K562 (cell line): Measurements from ENCODE around the gene NACA2. TPM values are rescaled to one million over a fixed set of nuclear protein-coding genes. Genes with fewer than 3 reads are reported as not detected.
A peak's percentile ranks its signal among the peaks of the same experiment; 100 is the strongest.

Experiments used
- ATAC-seq: fragments of 200-7000 bp; cut with Tn5 transposase; 3 replicates; pipeline ENCODE4 v1.9.1; 2020; ENCODE audit warnings: moderate library complexity
- BruUV-seq: library from RNA; stranded (reverse); fragments of 400-500 nt; replicated peaks from 2 replicates; lab custom pipeline; 2021; lab: Mats Ljungman, UMichigan
- CTCF ChIA-PET: fragments of 300-600 bp; formaldehyde crosslinking; extraction: SDS; loops from one replicate; lab custom pipeline; 2021; ENCODE audit warnings: low intra/inter-chr PET ratio; lab: Yijun Ruan, JAX
- POLR2A ChIA-PET: fragments of 300-600, 350-650 bp; sonication (Branson Sonifier 250); formaldehyde crosslinking; extraction: SDS; loops from one replicate; lab custom pipeline; 2021; ENCODE audit warnings: antibody characterized with exemption, inconsistent platforms; lab: Yijun Ruan, JAX
- DNase-seq, 4 experiments: peaks; one replicate each; pipeline versions ENCODE4 v3.0.0 to v3.0.0-alpha.2; 2011 to 2018; ENCODE audit warnings: low spot score in 3 of 4, mixed read lengths in 3 of 4; ENCODE audit errors: extremely low read depth in 1 of 4
- FAIRE-seq: peaks from 2 replicates; lab custom pipeline; 2011; peaks lifted over from hg19 to GRCh38; lab: Jason Lieb, UNC
- H2AFZ ChIP-seq: 2 replicates; pipeline ENCODE4 v1.6.0; 2011; ENCODE audit warnings: low read depth, low read length, control low read depth, inconsistent platforms
- H3K27ac ChIP-seq: fragments of 200-600 bp; 3 replicates; pipeline ENCODE4 v1.8.0; 2011; ENCODE audit warnings: low read depth, mild to moderate bottlenecking, control low read depth, inconsistent platforms, low read length, moderate library complexity, mixed read lengths; ENCODE audit errors: extremely low read depth
- H3K27me3 ChIP-seq, 2 experiments: fragments of 300-600 bp in 1 of 2; 2 replicates in 1 of 2; 3 replicates in 1 of 2; pipeline versions ENCODE4 v1.6.0 to v1.8.0; 2011; ENCODE audit warnings: inconsistent platforms in 2 of 2, low read length in 2 of 2, mild to moderate bottlenecking in 1 of 2, mixed read lengths in 1 of 2, moderate library complexity in 1 of 2; ENCODE audit not compliant: control insufficient read depth in 2 of 2, insufficient read depth in 2 of 2
- H3K36me3 ChIP-seq: fragments of 300-600 bp; 3 replicates; pipeline ENCODE4 v1.8.0; 2011; ENCODE audit warnings: mild to moderate bottlenecking, low read length, inconsistent platforms; ENCODE audit not compliant: control insufficient read depth, insufficient read depth
- H3K4me1 ChIP-seq, 2 experiments: fragments of 200-600 bp in 1 of 2; replicated peaks in 1 of 2; 2 replicates in 1 of 2; 3 replicates in 1 of 2; pipeline versions ENCODE4 v1.5.1 to v1.8.0; 2011; ENCODE audit warnings: inconsistent platforms in 2 of 2, low read length in 2 of 2, mild to moderate bottlenecking in 1 of 2, mixed read lengths in 1 of 2, moderate library complexity in 1 of 2; ENCODE audit not compliant: control insufficient read depth in 2 of 2, insufficient read depth in 2 of 2
- H3K4me2 ChIP-seq: 2 replicates; pipeline ENCODE4 v1.6.1; 2011; ENCODE audit warnings: low read length, control low read depth, inconsistent platforms, mixed read lengths; ENCODE audit not compliant: insufficient read depth
- H3K4me3 ChIP-seq: fragments of 200-600 bp; sonication (generic), shearing (Covaris generic); 2 replicates; pipeline ENCODE4 v1.5.1; 2016; ENCODE audit warnings: control low read depth, inconsistent platforms
- H3K79me2 ChIP-seq: fragments of 200-600 bp; 3 replicates; pipeline ENCODE4 v1.8.0; 2011; ENCODE audit warnings: low read length, inconsistent platforms; ENCODE audit not compliant: control insufficient read depth, insufficient read depth
- H3K9ac ChIP-seq, 2 experiments: 2 replicates each; pipeline versions ENCODE4 v1.6.0 to v1.6.1; 2011; ENCODE audit warnings: low read depth in 2 of 2, low read length in 2 of 2, control low read depth in 1 of 2, inconsistent platforms in 1 of 2, mild to moderate bottlenecking in 1 of 2, mixed read lengths in 1 of 2; ENCODE audit not compliant: insufficient read depth in 1 of 2
- H3K9me1 ChIP-seq: one replicate; pipeline ENCODE4 v1.6.0; 2011; ENCODE audit warnings: inconsistent platforms, mild to moderate bottlenecking, low read length, moderate library complexity; ENCODE audit not compliant: control insufficient read depth, insufficient read depth
- H3K9me3 ChIP-seq: replicated peaks from 2 replicates; pipeline ENCODE4 v1.5.1; 2011; ENCODE audit warnings: low read depth, low read length, inconsistent platforms; ENCODE audit not compliant: control insufficient read depth, insufficient read depth
- H4K20me1 ChIP-seq: replicated peaks from 2 replicates; pipeline ENCODE4 v1.6.1; 2011; ENCODE audit warnings: low read length, inconsistent platforms, mixed read lengths; ENCODE audit not compliant: control insufficient read depth, insufficient read depth
- SLC30A9 ChIP-seq: fragments of 250-450 bp; sonication (Bioruptor Pico); IDR thresholded peaks from 2 replicates; pipeline ENCODE4 v1.8.0; 2022; ENCODE audit warnings: mild to moderate bottlenecking, moderate library complexity
- TAF9B ChIP-seq: fragments of 450-650 bp; IDR thresholded peaks from 2 replicates; pipeline ENCODE4 v1.6.1; 2018; ENCODE audit warnings: mild to moderate bottlenecking; ENCODE audit not compliant: partially characterized antibody
- WGBS: fragments of 100-300 bp; shearing (Covaris generic); methylation state at CpG from one replicate; pipeline ENCODE4 v1.1.6; 2016; ENCODE audit warnings: low coverage, mixed read lengths; ENCODE audit not compliant: insufficient coverage; ENCODE audit errors: missing lambda C conversion rate; 5-methylcytosine and 5-hydroxymethylcytosine counted together
- in situ Hi-C: fragments of 300-500 bp; cut with MboI; formaldehyde crosslinking; loops from 4 replicates; pipeline ENCODE4 v1.15.0; 2018; ENCODE audit warnings: inconsistent platforms, mixed read lengths
- intact Hi-C: fragments of 100-400 bp; cut with micrococcal nuclease; formaldehyde crosslinking; loops from 2 replicates; pipeline ENCODE4 v1.14.2; 2022
- polyA plus RNA-seq, 8 experiments: library from polyadenylated mRNA; depleted of rRNA in 4 of 8; stranded (reverse) in 5 of 8; unstranded in 3 of 8; fragments of >200 nt; fragmentation: Nextera tagmentation in 2 of 8; fragmentation: Illumina TruSeq in 1 of 8; extraction: Ambion mirVana in 2 of 8; extraction: Trizol in 1 of 8; gene quantifications; 2 replicates each; pipeline versions ENCODE4 v1.2.1 to v1.2.3, GENCODE V29; 2011 to 2014; ENCODE audit warnings: inconsistent platforms in 1 of 8, missing spikeins in 1 of 8
- total RNA-seq, 7 experiments: library from RNA; depleted of rRNA in 6 of 7; stranded (reverse); fragments of >200 nt in 6 of 7; fragmentation: Illumina TruSeq in 2 of 7; extraction: Trizol in 2 of 7; gene quantifications; 2 replicates each; pipeline versions ENCODE4 v1.2.1 to v1.2.3, GENCODE V29; 2011 to 2021; ENCODE audit warnings: low replicate concordance in 1 of 7
- TF ChIP-seq, protein P1 (sequence below), 3 experiments: fragments of 200-800 bp in 1 of 3; fragments of 250-450 bp in 1 of 3; fragments of 450-650 bp in 1 of 3; sonication (Bioruptor Pico) in 1 of 3; sonication (Bioruptor generic) in 1 of 3; formaldehyde crosslinking in 1 of 3; IDR thresholded peaks; 2 replicates each; pipeline versions ENCODE4 v1.6.1 to v1.8.0; 2016 to 2022; ENCODE audit warnings: mild to moderate bottlenecking in 2 of 3, missing genetic modification characterization in 2 of 3, missing compliant biosample characterization in 1 of 3, moderate library complexity in 1 of 3

Gene NACA2
- total and polyA plus RNA-seq, 9 of the 15 experiments (the other 6 are each of a cell fraction or from before 2014, with no cell fraction given): 0.13 to 0.29 (median 0.23) TPM; not detected in 4

DNA sequence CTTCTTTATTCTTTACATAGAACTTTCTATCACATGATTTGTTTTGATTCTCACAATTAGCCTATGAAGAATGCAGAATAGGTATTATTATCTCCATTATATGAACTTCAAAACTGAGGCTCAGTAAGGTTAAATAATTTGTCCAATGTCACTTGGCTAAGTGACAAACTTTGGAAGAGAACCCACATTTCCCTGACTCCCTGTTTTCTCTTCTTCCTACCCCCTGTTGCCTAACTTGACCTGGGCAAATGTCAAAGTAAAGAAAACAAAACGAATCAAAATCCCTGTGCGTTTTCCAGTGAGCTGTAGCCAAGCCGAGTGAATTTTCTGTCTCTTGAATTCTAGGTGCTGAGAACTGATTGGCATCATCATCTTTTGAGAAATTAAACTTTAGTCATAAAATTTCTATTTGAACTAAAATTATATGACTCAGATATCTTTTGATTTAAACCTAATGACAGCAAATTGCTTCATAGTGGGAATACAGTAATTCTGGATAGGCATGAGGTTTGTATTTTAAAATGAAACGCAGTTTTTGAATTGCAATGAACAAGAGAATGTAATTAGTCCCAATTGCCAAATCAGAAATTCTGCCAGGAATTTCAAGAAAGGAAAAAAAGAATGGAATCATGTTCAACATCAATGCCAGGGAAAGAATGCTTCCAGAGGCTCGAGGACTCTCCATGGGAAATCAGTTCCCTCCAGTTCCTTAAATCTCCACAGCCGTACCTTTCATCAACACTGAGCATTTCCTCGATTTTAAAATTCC lies 4.6 kb upstream of the NACA2 start:
- in situ Hi-C loops: no loop called here
- Histone ChIP-seq H2AFZ (no peak overlapping the region), H3K9ac (no peak overlapping the region), H3K27me3 (peaks cover 15 to 16% of the 10 kb centered on the region in 2 experiments), H3K9me1 (no peaks in the 10 kb centered on the region), H4K20me1 (no peaks in the 10 kb centered on the region), H3K27ac (no peak overlapping the region)
- DNase-seq: no peak
- CTCF ChIA-PET: no interaction called here
- no peak for ATAC-seq
- no peak for FAIRE-seq
- TF ChIP-seq TAF9B (no peak), SLC30A9 (CRISPR knock-in tag) (no peak)
- TF ChIP-seq, protein P1, sequence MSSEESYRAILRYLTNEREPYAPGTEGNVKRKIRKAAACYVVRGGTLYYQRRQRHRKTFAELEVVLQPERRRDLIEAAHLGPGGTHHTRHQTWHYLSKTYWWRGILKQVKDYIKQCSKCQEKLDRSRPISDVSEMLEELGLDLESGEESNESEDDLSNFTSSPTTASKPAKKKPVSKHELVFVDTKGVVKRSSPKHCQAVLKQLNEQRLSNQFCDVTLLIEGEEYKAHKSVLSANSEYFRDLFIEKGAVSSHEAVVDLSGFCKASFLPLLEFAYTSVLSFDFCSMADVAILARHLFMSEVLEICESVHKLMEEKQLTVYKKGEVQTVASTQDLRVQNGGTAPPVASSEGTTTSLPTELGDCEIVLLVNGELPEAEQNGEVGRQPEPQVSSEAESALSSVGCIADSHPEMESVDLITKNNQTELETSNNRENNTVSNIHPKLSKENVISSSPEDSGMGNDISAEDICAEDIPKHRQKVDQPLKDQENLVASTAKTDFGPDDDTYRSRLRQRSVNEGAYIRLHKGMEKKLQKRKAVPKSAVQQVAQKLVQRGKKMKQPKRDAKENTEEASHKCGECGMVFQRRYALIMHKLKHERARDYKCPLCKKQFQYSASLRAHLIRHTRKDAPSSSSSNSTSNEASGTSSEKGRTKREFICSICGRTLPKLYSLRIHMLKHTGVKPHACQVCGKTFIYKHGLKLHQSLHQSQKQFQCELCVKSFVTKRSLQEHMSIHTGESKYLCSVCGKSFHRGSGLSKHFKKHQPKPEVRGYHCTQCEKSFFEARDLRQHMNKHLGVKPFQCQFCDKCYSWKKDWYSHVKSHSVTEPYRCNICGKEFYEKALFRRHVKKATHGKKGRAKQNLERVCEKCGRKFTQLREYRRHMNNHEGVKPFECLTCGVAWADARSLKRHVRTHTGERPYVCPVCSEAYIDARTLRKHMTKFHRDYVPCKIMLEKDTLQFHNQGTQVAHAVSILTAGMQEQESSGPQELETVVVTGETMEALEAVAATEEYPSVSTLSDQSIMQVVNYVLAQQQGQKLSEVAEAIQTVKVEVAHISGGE (CRISPR knock-in tag; IDR thresholded peaks at IDR 0.05): peak in 1 of 3 experiments; percentile 92; a peak in 2 of 6 replicates
- TF ChIP-seq, all 486 proteins: peak for 1
- Histone ChIP-seq H3K36me3 (no peaks in the 10 kb centered on the region), H3K4me3 (no peak overlapping the region), H3K79me2 (no peaks in the 10 kb centered on the region), H3K4me1 (no peaks in the 10 kb centered on the region; a peak in 1 of 5 replicates), H3K4me2 (no peak overlapping the region), H3K9me3 (no peaks in the 10 kb centered on the region)
- no TSS peak for BruUV-seq
- WGBS: 1% methylated on average over 7 of the region's 7 CpGs
- POLR2A ChIA-PET: interaction anchor here (0.8 kb wide), 1 partner anchor 19 kb away, joined by 3 read pairs; no protein-coding TSS in a partner anchor
- intact Hi-C loops: no loop called here
